K562 (cell line): Measurements from ENCODE around the gene BZW1. TPM values are rescaled to one million over a fixed set of nuclear protein-coding genes. Genes with fewer than 3 reads are reported as not detected.

Experiments
- ATAC-seq: fragments of 200-7000 bp; cut with Tn5 transposase; 3 replicates; pipeline ENCODE4 v1.9.1; 2020; ENCODE audit warnings: moderate library complexity
- BruUV-seq: library from RNA; stranded (reverse); fragments of 400-500 nt; replicated peaks from 2 replicates; lab custom pipeline; 2021; lab: Mats Ljungman, UMichigan
- CTCF ChIA-PET: fragments of 300-600 bp; formaldehyde crosslinking; extraction: SDS; loops from one replicate; lab custom pipeline; 2021; ENCODE audit warnings: low intra/inter-chr PET ratio; lab: Yijun Ruan, JAX
- POLR2A ChIA-PET: fragments of 300-600, 350-650 bp; sonication (Branson Sonifier 250); formaldehyde crosslinking; extraction: SDS; loops from one replicate; lab custom pipeline; 2021; ENCODE audit warnings: antibody characterized with exemption, inconsistent platforms; lab: Yijun Ruan, JAX
- DNase-seq, 4 experiments: peaks; one replicate each; pipeline versions ENCODE4 v3.0.0 to v3.0.0-alpha.2; 2011 to 2018; ENCODE audit warnings: low spot score in 3 of 4, mixed read lengths in 3 of 4; ENCODE audit errors: extremely low read depth in 1 of 4
- FAIRE-seq: peaks from 2 replicates; lab custom pipeline; 2011; peaks lifted over from hg19 to GRCh38; lab: Jason Lieb, UNC
- H2AFZ ChIP-seq: 2 replicates; pipeline ENCODE4 v1.6.0; 2011; ENCODE audit warnings: low read depth, low read length, control low read depth, inconsistent platforms
- H3K27ac ChIP-seq: fragments of 200-600 bp; 3 replicates; pipeline ENCODE4 v1.8.0; 2011; ENCODE audit warnings: low read depth, mild to moderate bottlenecking, control low read depth, inconsistent platforms, low read length, moderate library complexity, mixed read lengths; ENCODE audit errors: extremely low read depth
- H3K27me3 ChIP-seq, 2 experiments: fragments of 300-600 bp in 1 of 2; 2 replicates in 1 of 2; 3 replicates in 1 of 2; pipeline versions ENCODE4 v1.6.0 to v1.8.0; 2011; ENCODE audit warnings: inconsistent platforms in 2 of 2, low read length in 2 of 2, mild to moderate bottlenecking in 1 of 2, mixed read lengths in 1 of 2, moderate library complexity in 1 of 2; ENCODE audit not compliant: control insufficient read depth in 2 of 2, insufficient read depth in 2 of 2
- H3K36me3 ChIP-seq: fragments of 300-600 bp; 3 replicates; pipeline ENCODE4 v1.8.0; 2011; ENCODE audit warnings: mild to moderate bottlenecking, low read length, inconsistent platforms; ENCODE audit not compliant: control insufficient read depth, insufficient read depth
- H3K4me1 ChIP-seq, 2 experiments: fragments of 200-600 bp in 1 of 2; replicated peaks in 1 of 2; 2 replicates in 1 of 2; 3 replicates in 1 of 2; pipeline versions ENCODE4 v1.5.1 to v1.8.0; 2011; ENCODE audit warnings: inconsistent platforms in 2 of 2, low read length in 2 of 2, mild to moderate bottlenecking in 1 of 2, mixed read lengths in 1 of 2, moderate library complexity in 1 of 2; ENCODE audit not compliant: control insufficient read depth in 2 of 2, insufficient read depth in 2 of 2
- H3K4me2 ChIP-seq: 2 replicates; pipeline ENCODE4 v1.6.1; 2011; ENCODE audit warnings: low read length, control low read depth, inconsistent platforms, mixed read lengths; ENCODE audit not compliant: insufficient read depth
- H3K4me3 ChIP-seq: fragments of 200-600 bp; sonication (generic), shearing (Covaris generic); 2 replicates; pipeline ENCODE4 v1.5.1; 2016; ENCODE audit warnings: control low read depth, inconsistent platforms
- H3K79me2 ChIP-seq: fragments of 200-600 bp; 3 replicates; pipeline ENCODE4 v1.8.0; 2011; ENCODE audit warnings: low read length, inconsistent platforms; ENCODE audit not compliant: control insufficient read depth, insufficient read depth
- H3K9ac ChIP-seq, 2 experiments: 2 replicates each; pipeline versions ENCODE4 v1.6.0 to v1.6.1; 2011; ENCODE audit warnings: low read depth in 2 of 2, low read length in 2 of 2, control low read depth in 1 of 2, inconsistent platforms in 1 of 2, mild to moderate bottlenecking in 1 of 2, mixed read lengths in 1 of 2; ENCODE audit not compliant: insufficient read depth in 1 of 2
- H3K9me1 ChIP-seq: one replicate; pipeline ENCODE4 v1.6.0; 2011; ENCODE audit warnings: inconsistent platforms, mild to moderate bottlenecking, low read length, moderate library complexity; ENCODE audit not compliant: control insufficient read depth, insufficient read depth
- H3K9me3 ChIP-seq: replicated peaks from 2 replicates; pipeline ENCODE4 v1.5.1; 2011; ENCODE audit warnings: low read depth, low read length, inconsistent platforms; ENCODE audit not compliant: control insufficient read depth, insufficient read depth
- H4K20me1 ChIP-seq: replicated peaks from 2 replicates; pipeline ENCODE4 v1.6.1; 2011; ENCODE audit warnings: low read length, inconsistent platforms, mixed read lengths; ENCODE audit not compliant: control insufficient read depth, insufficient read depth
- BRF1 ChIP-seq: IDR thresholded peaks from 3 replicates; pipeline ENCODE4 v1.6.1; 2011; ENCODE audit warnings: borderline replicate concordance, mild to moderate bottlenecking; ENCODE audit not compliant: insufficient read length; ENCODE audit errors: extremely low read depth
- CREM ChIP-seq: IDR thresholded peaks from 2 replicates; pipeline ENCODE4 v1.6.1; 2014; ENCODE audit warnings: antibody characterized with exemption, low read depth
- CXXC5 ChIP-seq: fragments of 250-450 bp; sonication (Bioruptor Pico); IDR thresholded peaks from 2 replicates; pipeline ENCODE4 v1.8.0; 2022; ENCODE audit warnings: inconsistent platforms, mild to moderate bottlenecking, moderate library complexity
- FOXJ2 ChIP-seq: fragments of 200-800 bp; sonication (Bioruptor generic); IDR thresholded peaks from 2 replicates; pipeline ENCODE4 v1.6.1; 2016; ENCODE audit warnings: missing genetic modification characterization, missing compliant biosample characterization
- GABPB1 ChIP-seq: sonication (generic); formaldehyde crosslinking; IDR thresholded peaks from 2 replicates; pipeline ENCODE4 v1.8.0; 2022; ENCODE audit warnings: mild to moderate bottlenecking, missing genetic modification reagents
- GATA2 ChIP-seq: sonication (generic); formaldehyde crosslinking; IDR thresholded peaks from 2 replicates; pipeline ENCODE4 v1.4.0; 2020; ENCODE audit warnings: mild to moderate bottlenecking, missing genetic modification reagents
- NCOA2 ChIP-seq, 2 experiments: fragments of 450-650 bp; IDR thresholded peaks; 2 replicates each; pipeline ENCODE4 v1.6.1; 2018; ENCODE audit warnings: mild to moderate bottlenecking in 2 of 2, moderate library complexity in 1 of 2; ENCODE audit not compliant: partially characterized antibody in 2 of 2
- SRSF9 ChIP-seq: fragments of 200-400 bp; formaldehyde crosslinking; IDR thresholded peaks from 2 replicates; pipeline ENCODE4 v1.6.1; 2017; ENCODE audit warnings: low read depth, low read length, borderline replicate concordance
- ZC3H8 ChIP-seq: fragments of 450-650 bp; IDR thresholded peaks from 2 replicates; pipeline ENCODE4 v1.6.1; 2017
- ZNF3 ChIP-seq: fragments of 250-450 bp; sonication (Bioruptor Pico); IDR thresholded peaks from 2 replicates; pipeline ENCODE4 v1.5.0; 2021; ENCODE audit warnings: mild to moderate bottlenecking, moderate library complexity
- ZNF354B ChIP-seq: fragments of 250-450 bp; sonication (Bioruptor Pico); IDR thresholded peaks from 2 replicates; pipeline ENCODE4 v1.4.0; 2020
- in situ Hi-C: fragments of 300-500 bp; cut with MboI; formaldehyde crosslinking; loops from 4 replicates; pipeline ENCODE4 v1.15.0; 2018; ENCODE audit warnings: inconsistent platforms, mixed read lengths
- intact Hi-C: fragments of 100-400 bp; cut with micrococcal nuclease; formaldehyde crosslinking; loops from 2 replicates; pipeline ENCODE4 v1.14.2; 2022
- polyA plus RNA-seq, 8 experiments: library from polyadenylated mRNA; depleted of rRNA in 4 of 8; stranded (reverse) in 5 of 8; unstranded in 3 of 8; fragments of >200 nt; fragmentation: Nextera tagmentation in 2 of 8; fragmentation: Illumina TruSeq in 1 of 8; extraction: Ambion mirVana in 2 of 8; extraction: Trizol in 1 of 8; gene quantifications; 2 replicates each; pipeline versions ENCODE4 v1.2.1 to v1.2.3, GENCODE V29; 2011 to 2014; ENCODE audit warnings: inconsistent platforms in 1 of 8, missing spikeins in 1 of 8
- total RNA-seq, 7 experiments: library from RNA; depleted of rRNA in 6 of 7; stranded (reverse); fragments of >200 nt in 6 of 7; fragmentation: Illumina TruSeq in 2 of 7; extraction: Trizol in 2 of 7; gene quantifications; 2 replicates each; pipeline versions ENCODE4 v1.2.1 to v1.2.3, GENCODE V29; 2011 to 2021; ENCODE audit warnings: low replicate concordance in 1 of 7
- TF ChIP-seq, protein P1 (sequence below): sonication (generic); formaldehyde crosslinking; IDR thresholded peaks from 2 replicates; pipeline ENCODE4 v1.8.0; 2023; ENCODE audit warnings: missing genetic modification reagents, mild to moderate bottlenecking, borderline replicate concordance
- TF ChIP-seq, protein P2 (sequence below): fragments of 250-450 bp; sonication (Bioruptor Pico); IDR thresholded peaks from 2 replicates; pipeline ENCODE4 v1.5.1; 2021; ENCODE audit warnings: mild to moderate bottlenecking

BZW1 gene
- total and polyA plus RNA-seq, 9 of the 15 experiments (the other 6 are each of a cell fraction or from before 2014, with no cell fraction given): 110 to 244 (median 198) TPM

DNA sequence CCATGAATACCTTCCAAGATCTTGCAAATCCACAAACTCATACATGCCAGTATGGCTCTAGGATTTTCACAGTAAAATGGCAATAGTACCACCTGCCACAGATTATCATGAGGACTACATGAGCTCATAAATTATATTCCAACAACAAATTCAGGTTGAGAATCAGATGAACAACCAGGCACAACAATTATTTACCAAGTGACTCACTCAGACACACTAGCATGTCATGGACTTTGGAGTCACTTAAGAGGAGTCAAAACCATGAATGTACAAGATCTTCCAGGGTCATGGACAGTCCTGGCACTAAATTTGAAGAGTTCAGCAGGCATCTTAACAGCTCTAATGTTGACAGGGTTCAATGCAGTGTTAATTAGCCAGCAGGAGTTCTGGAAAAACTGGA is 34.4 kb upstream of the BZW1 start:
- ATAC-seq (no peak), DNase-seq (no peak), FAIRE-seq (no peak)
- no peak overlapping the region for H2AFZ ChIP-seq
- no peak overlapping the region for H3K9ac ChIP-seq
- TF ChIP-seq GABPB1 (CRISPR knock-in tag): no peak
- no peak for TF ChIP-seq CREM
- no peak for TF ChIP-seq BRF1
- no peak for TF ChIP-seq ZNF3
- TF ChIP-seq CXXC5 (CRISPR knock-in tag): no peak
- no peak for TF ChIP-seq NCOA2 (IDR thresholded peaks at IDR 0.05; ENCODE audit: partially characterized antibody in 2 of 2)
- TF ChIP-seq, protein P1, sequence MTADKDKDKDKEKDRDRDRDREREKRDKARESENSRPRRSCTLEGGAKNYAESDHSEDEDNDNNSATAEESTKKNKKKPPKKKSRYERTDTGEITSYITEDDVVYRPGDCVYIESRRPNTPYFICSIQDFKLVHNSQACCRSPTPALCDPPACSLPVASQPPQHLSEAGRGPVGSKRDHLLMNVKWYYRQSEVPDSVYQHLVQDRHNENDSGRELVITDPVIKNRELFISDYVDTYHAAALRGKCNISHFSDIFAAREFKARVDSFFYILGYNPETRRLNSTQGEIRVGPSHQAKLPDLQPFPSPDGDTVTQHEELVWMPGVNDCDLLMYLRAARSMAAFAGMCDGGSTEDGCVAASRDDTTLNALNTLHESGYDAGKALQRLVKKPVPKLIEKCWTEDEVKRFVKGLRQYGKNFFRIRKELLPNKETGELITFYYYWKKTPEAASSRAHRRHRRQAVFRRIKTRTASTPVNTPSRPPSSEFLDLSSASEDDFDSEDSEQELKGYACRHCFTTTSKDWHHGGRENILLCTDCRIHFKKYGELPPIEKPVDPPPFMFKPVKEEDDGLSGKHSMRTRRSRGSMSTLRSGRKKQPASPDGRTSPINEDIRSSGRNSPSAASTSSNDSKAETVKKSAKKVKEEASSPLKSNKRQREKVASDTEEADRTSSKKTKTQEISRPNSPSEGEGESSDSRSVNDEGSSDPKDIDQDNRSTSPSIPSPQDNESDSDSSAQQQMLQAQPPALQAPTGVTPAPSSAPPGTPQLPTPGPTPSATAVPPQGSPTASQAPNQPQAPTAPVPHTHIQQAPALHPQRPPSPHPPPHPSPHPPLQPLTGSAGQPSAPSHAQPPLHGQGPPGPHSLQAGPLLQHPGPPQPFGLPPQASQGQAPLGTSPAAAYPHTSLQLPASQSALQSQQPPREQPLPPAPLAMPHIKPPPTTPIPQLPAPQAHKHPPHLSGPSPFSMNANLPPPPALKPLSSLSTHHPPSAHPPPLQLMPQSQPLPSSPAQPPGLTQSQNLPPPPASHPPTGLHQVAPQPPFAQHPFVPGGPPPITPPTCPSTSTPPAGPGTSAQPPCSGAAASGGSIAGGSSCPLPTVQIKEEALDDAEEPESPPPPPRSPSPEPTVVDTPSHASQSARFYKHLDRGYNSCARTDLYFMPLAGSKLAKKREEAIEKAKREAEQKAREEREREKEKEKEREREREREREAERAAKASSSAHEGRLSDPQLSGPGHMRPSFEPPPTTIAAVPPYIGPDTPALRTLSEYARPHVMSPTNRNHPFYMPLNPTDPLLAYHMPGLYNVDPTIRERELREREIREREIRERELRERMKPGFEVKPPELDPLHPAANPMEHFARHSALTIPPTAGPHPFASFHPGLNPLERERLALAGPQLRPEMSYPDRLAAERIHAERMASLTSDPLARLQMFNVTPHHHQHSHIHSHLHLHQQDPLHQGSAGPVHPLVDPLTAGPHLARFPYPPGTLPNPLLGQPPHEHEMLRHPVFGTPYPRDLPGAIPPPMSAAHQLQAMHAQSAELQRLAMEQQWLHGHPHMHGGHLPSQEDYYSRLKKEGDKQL: no peak
- TF ChIP-seq ZC3H8: no peak
- TF ChIP-seq ZNF354B (CRISPR knock-in tag): no peak
- TF ChIP-seq, protein P2, sequence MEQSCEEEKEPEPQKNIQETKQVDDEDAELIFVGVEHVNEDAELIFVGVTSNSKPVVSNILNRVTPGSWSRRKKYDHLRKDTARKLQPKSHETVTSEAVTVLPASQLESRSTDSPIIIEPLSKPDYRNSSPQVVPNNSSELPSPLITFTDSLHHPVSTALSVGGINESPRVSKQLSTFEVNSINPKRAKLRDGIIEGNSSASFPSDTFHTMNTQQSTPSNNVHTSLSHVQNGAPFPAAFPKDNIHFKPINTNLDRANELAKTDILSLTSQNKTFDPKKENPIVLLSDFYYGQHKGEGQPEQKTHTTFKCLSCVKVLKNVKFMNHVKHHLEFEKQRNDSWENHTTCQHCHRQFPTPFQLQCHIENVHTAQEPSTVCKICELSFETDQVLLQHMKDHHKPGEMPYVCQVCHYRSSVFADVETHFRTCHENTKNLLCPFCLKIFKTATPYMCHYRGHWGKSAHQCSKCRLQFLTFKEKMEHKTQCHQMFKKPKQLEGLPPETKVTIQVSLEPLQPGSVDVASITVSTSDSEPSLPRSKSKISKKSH (CRISPR knock-in tag): no peak
- TF ChIP-seq SRSF9: no peak
- TF ChIP-seq GATA2 (CRISPR knock-in tag): no peak
- TF ChIP-seq FOXJ2: no peak
- POLR2A ChIA-PET: interaction anchor here (1.1 kb wide), 1 partner anchor 770 kb away, joined by 3 read pairs; no protein-coding TSS in a partner anchor
- in situ Hi-C loops: no loop called here
- no peaks in the 10 kb centered on the region; a peak in 1 of 5 replicates for H3K4me1 ChIP-seq
- intact Hi-C loops: no loop called here
- H3K27ac ChIP-seq: no peak overlapping the region
- H3K4me3 ChIP-seq: no peak overlapping the region
- H3K9me1 ChIP-seq: no peaks in the 10 kb centered on the region
- no peaks in the 10 kb centered on the region; the same call in 1 of the 2 replicates for H3K9me3 ChIP-seq
- BruUV-seq: no TSS peak
- H3K79me2 ChIP-seq: no peaks in the 10 kb centered on the region
- H4K20me1 ChIP-seq: no peaks in the 10 kb centered on the region
- no peak overlapping the region for H3K4me2 ChIP-seq
- CTCF ChIA-PET: no interaction called here
- no peaks in the 10 kb centered on the region for H3K27me3 ChIP-seq
- no peaks in the 10 kb centered on the region for H3K36me3 ChIP-seq
